ENCODE measurements around the gene AUNIP. TPM values are rescaled to one million over a fixed set of nuclear protein-coding genes. Genes with fewer than 3 reads are reported as not detected.
A peak's percentile ranks its signal among the peaks of the same experiment; 100 is the strongest.

The AUNIP gene
- total RNA-seq, 1 donor from 2014 or later = 3.3 TPM

GRCh38 chr1:25807480-25808390 is 51.5 kb downstream of the AUNIP start:
- ATAC-seq = no peak

GRCh38 chr1:25806418-25806817 is 52.8 kb downstream of the AUNIP start:
- no peak for ATAC-seq

DNA sequence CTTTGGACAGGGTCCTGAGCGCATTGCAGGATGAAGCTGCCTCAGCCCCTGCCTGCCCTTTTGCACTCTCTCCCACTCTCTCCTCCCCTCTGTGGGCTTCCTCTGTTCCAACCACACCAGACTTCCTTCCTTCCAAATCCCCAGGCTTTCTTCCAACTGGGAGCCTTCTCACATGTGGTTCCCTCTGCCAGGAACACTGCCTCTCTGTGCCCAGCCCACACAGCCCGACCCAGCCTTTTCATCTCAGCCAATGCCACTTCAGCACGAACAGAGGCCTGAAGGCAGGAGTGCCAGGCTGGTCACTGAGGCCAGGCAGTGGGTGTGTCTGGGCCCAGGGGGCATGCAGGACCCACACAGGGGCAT is 53.4 kb downstream of the AUNIP start:
- peak; percentile 2 for ATAC-seq

DNA sequence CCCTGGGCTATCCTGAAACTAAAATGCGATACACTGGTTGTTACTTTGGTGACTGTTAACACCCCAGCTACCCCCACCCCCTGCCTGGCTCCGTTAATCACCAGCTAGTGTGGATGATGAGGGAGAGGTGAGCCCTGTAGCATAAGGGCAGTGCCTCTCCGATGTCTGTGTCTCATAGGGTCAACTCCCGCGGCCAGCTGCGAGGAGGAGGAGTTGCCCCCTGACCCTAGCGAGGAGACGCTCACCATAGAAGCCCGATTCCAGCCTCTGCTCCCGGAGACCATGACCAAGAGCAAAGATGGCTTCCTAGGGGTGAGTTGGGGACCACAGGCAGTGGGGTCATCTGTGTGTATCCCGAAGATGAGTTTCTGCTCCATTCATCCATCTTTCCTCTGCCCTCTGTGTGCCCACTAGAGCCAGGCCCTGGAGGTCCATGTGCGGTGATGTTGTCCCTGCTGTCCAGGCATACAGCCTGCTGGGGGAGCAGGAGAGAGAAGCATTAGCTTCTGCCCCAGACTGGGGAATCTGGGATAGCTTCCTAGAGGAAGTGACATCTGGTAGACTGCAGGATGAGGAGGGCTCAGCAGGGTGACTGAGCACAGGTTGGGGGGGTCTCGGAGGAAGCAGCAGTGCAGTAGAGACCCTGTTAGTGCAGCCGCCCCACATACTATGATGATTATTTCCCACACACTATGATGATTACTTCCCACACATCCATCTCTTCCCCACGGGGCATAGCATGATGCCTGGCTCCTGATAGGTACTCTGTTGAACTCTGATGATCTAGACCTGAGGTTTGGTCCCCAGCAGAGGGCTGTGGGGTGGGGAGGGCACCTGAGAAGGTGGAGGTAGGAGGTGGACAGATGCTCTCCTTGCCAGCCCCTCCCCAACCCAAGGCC is 54.0 kb downstream of the AUNIP start:
- ATAC-seq = no peak

- ATAC-seq = peak; percentile 14
Measured at GRCh38 chr1:25804244-25804963, 54.9 kb downstream of the AUNIP start.

DNA sequence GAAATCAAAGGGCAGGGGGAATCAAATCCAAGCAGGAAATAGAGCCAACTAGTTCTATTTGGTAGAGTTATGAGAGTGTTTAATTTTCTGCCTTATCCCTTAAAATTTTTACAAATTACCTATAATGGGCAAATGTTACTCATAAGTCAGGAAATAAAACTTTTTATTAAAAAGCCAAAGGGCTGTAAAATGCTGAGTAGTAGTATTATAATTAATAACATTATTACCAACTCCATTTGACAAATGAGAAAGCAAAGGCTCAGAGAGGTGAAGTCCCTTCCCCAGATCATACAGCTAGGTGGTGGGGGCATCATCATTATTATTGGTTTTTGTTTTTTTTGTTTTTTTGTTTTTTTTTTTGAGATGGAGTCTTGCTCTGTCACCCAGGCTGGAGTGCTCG is 55.9 kb downstream of the AUNIP start:
- ATAC-seq = no peak

GRCh38 chr1:25802915-25803314 is 56.3 kb downstream of the AUNIP start:
- no peak for ATAC-seq

GRCh38 chr1:25800703-25801377 is 58.4 kb downstream of the AUNIP start:
- ATAC-seq = peak; percentile 1

- peak; percentile 35 for ATAC-seq
Measured at GRCh38 chr1:25799935-25800702, 59.1 kb downstream of the AUNIP start, which contains the start of gene SELENON. Gene SELENON, plus strand, starts transcription at chr1:25800193. Its CDS starts 38 bp downstream, at chr1:25800231.

DNA sequence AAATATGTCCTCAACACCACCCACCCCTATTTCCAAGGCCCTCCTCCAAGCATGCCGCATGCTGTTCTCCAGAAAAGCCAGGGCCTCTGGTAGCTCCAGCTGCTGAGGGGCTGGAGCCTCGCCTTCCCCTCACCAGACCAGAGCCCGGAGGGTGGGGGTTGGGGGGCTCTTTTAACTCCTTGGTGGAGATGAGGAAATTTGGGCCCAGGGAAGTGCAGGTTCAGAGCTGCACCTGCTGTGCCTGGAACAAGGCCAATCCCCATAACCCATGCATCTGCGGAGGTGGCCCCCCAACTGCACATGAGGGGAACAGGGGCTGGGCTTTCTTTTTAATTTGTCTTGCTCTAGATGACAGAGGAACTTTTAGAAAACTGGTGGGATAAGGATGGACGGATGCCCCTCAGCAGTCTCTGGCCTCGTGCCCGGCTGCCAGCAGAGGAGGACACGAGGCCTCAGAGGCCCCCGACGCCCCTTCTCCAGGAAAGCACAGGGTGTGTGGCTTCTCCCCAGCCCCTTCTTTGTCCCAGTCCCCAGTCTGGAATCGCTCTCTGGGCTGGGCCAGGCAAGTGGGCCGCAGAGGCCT is 59.8 kb downstream of the AUNIP start:
- no peak for ATAC-seq

- no peak for ATAC-seq
Measured at GRCh38 chr1:25798666-25799351, 60.4 kb downstream of the AUNIP start.

- ATAC-seq = peak; percentile 31
Measured at GRCh38 chr1:25797939-25798338, 61.3 kb downstream of the AUNIP start.

- ATAC-seq = peak; percentile 50
Measured at GRCh38 chr1:25796811-25797458, 62.3 kb downstream of the AUNIP start.

GRCh38 chr1:25795946-25796810 is 63.1 kb downstream of the AUNIP start:
- peak; percentile 54 for ATAC-seq

GRCh38 chr1:25795211-25795610 is 64.0 kb downstream of the AUNIP start:
- no peak for ATAC-seq

DNA sequence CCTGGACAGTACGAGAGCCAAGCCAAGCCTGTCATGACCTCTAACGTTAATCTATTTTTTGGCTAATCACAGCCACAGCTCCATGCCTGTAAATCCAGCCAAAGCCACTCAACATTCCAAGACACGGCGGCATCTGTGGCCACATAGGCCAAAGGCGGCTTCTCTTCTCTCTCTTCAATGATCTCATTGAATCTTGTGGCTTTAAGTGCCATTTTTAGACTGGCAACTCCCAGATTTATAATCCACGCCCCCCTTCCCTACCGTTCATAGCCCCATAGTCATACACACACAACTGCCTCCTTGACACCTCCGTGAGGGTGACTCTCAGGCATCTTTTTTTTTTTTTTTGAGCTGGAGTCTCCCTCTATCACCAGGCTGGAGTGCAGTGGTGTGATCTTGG is 64.9 kb downstream of the AUNIP start:
- ATAC-seq = no peak

DNA sequence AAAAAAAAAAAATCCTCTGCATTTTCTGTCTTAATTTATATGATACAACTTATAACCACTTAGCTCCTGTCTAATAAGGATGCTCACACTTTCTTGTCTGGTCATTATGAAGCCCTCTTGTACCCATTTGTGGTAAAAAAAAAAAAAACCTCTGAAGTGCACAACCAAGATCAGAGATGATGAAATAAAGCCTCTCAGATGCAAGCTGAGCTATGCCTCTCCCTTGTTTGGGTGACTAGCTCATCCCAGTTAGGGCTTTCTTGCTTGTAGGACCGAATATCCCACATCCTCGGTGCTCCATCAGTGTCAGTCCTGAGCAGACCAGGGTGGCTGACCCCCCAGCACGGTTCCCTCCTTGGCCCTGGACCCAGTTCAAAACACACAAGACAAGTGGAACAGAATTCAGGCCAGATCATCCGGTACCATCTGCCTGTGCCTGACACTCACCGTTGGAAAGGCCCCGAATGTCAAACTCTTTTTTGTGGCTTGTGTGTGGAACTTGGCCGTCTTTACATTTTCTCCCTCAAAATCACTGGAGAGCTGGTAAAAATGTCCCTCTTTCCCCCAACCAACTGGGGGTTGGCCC is 65.6 kb downstream of the AUNIP start:
- no peak for ATAC-seq

GRCh38 chr1:25792115-25792514 is 67.1 kb downstream of the AUNIP start:
- no peak for ATAC-seq

All from esophagus mucosa (tissue), 1 donor.